ENCODE results near the gene RASEF. TPM values are rescaled to one million over a fixed set of nuclear protein-coding genes. Genes with fewer than 3 reads are reported as not detected.

The RASEF gene
- polyA plus RNA-seq, 1 donor, result 11.5 TPM

DNA sequence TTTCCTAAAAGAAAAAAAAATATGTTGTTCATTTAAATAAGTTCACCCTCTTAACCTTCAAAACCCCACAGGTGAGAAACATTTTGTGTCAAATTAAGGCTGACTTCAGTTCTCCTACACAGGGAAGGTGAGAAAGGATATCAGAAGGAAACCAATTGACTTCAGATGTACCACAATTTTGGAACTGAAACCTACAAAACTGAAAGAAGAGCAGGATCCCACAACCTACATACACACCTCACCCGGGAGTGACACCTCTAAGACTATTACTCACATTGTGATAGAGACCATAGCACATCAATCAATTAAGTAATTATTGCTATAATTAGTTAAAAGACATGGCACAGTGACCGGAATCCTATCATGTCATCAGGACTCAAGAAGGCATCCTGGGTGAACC, 47.0 kb downstream of the RASEF start:
- Histone ChIP-seq H3K9me3 (ENCODE audit: control insufficient read depth, low read depth, low read length) (peaks cover 3% of the 10 kb centered on the region), H3K27me3 (ENCODE audit: control insufficient read depth, insufficient read depth, low read length) (no peaks in the 10 kb centered on the region), H3K4me1 (ENCODE audit: control insufficient read depth, insufficient read depth, low read length) (no peaks in the 10 kb centered on the region), H3K36me3 (ENCODE audit: control insufficient read depth, insufficient read depth, low read length) (peaks cover 4% of the 10 kb centered on the region), H3K4me3 (ENCODE audit: low read length) (no peak overlapping the region), H3K27ac (ENCODE audit: low read length) (no peak overlapping the region)
- DNase-seq, result no peak
- no CpG with 5 or more reads among the region's 2 CpGs for WGBS (ENCODE audit: insufficient coverage, low lambda C conversion rate)

GRCh38 chr9:83013867-83014605, 48.9 kb downstream of the RASEF start:
- Histone ChIP-seq H3K27ac (ENCODE audit: low read length) (no peak overlapping the region), H3K36me3 (ENCODE audit: control insufficient read depth, insufficient read depth, low read length) (no peaks in the 10 kb centered on the region), H3K27me3 (ENCODE audit: control insufficient read depth, insufficient read depth, low read length) (no peaks in the 10 kb centered on the region), H3K4me3 (ENCODE audit: low read length) (no peak overlapping the region), H3K4me1 (ENCODE audit: control insufficient read depth, insufficient read depth, low read length) (no peaks in the 10 kb centered on the region), H3K9me3 (ENCODE audit: control insufficient read depth, low read depth, low read length) (peaks cover 3% of the 10 kb centered on the region)
- 83% methylated on average over 1 of the region's 3 CpGs for WGBS (ENCODE audit: insufficient coverage, low lambda C conversion rate)
- DNase-seq, result no peak

DNA sequence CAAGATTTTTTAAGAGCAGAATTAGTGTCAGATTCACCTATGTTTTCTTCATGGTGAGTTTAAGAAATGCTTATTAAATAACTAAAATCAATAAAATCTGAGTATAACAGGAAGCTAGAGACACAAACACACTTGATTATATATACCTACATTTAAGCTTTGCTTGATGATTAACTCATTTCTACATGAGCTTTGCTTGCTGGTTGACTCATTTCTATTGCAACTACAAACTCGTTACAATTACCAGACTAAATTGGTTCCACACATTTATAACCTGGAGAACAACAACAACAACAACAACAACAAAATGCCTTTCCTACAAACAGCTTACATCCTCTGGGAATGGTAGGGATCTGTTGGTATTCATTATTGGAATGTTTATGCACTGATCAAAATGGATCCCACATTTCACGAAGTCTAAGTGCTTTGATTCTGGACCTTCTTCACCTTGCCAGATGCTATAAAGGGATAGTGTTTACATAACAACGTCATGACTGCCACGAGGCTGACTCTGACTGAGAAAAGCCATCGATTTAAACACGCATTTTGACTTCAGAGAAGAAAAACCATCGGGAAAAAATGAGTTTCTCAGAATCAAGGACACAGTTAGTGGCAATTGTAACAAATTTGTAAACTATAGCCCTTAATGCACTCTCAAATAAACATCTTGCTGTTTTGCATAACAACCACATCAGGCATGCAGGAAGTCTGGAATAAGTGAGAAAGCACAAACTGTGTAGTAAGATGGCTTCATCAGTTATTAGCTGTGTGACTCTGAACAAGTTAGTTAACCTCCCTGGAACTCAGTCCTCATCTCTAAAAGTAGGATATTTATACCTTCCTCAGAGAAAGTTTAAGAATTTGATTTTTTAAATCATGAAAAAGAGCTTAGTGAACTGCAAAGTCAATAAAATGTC, 49.8 kb downstream of the RASEF start:
- no peak overlapping the region for H3K4me3 ChIP-seq (ENCODE audit: low read length)
- whole genome bisulfite sequencing (ENCODE audit: insufficient coverage, low lambda C conversion rate), result 43% methylated on average over 5 of the region's 7 CpGs
- H3K4me1 ChIP-seq (ENCODE audit: control insufficient read depth, insufficient read depth, low read length), result no peaks in the 10 kb centered on the region
- peak in 1 of 2 donors; percentile 14 for DNase-seq
- peaks cover 3% of the 10 kb centered on the region for H3K9me3 ChIP-seq (ENCODE audit: control insufficient read depth, low read depth, low read length)
- H3K27me3 ChIP-seq (ENCODE audit: control insufficient read depth, insufficient read depth, low read length), result no peaks in the 10 kb centered on the region
- no peaks in the 10 kb centered on the region for H3K36me3 ChIP-seq (ENCODE audit: control insufficient read depth, insufficient read depth, low read length)
- H3K27ac ChIP-seq (ENCODE audit: low read length), result no peak overlapping the region

DNA sequence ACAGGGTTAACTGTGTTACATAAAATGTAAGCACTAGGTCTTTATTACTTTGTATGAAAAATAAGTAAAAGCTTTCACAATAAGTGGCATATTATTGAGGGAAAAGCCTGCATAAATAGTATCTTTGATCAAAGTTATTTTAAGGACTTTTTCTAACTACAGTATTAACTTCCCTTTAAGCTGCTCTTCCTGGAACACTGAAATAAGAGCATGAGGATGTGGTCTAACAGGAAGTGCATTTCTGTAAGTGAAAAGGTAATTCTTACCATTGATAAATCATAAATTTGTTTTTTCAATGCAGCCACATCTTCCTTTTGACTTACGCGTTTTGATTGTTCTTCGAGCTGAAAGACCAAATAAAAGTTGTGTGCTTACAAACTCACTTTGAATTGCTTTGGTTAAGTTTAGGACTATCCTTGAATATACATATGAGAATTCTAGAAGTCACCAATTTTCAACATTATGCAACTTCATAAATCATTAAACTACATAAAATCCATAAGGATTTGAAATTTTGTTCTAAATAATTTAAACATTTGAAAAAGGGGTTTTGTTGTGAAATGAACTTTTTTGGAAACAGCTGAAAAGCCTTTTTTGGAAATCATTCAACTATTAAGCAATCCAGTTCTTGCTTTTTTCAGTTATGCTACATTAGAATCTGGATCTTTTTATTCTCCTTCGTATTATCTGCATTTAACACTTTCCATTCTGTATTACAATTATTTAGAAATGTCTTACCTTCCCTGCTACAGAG, 50.6 kb downstream of the RASEF start:
- Histone ChIP-seq H3K4me3 (ENCODE audit: low read length) (no peak overlapping the region), H3K9me3 (ENCODE audit: control insufficient read depth, low read depth, low read length) (no peaks in the 10 kb centered on the region), H3K4me1 (ENCODE audit: control insufficient read depth, insufficient read depth, low read length) (no peaks in the 10 kb centered on the region), H3K27me3 (ENCODE audit: control insufficient read depth, insufficient read depth, low read length) (no peaks in the 10 kb centered on the region), H3K27ac (ENCODE audit: low read length) (no peak overlapping the region), H3K36me3 (ENCODE audit: control insufficient read depth, insufficient read depth, low read length) (no peaks in the 10 kb centered on the region)
- no peak for DNase-seq
- 100% methylated on average over 1 of the region's 4 CpGs for WGBS (ENCODE audit: insufficient coverage, low lambda C conversion rate)

- Histone ChIP-seq H3K4me3 (ENCODE audit: low read length) (no peak overlapping the region), H3K36me3 (ENCODE audit: control insufficient read depth, insufficient read depth, low read length) (no peaks in the 10 kb centered on the region), H3K9me3 (ENCODE audit: control insufficient read depth, low read depth, low read length) (no peaks in the 10 kb centered on the region), H3K4me1 (ENCODE audit: control insufficient read depth, insufficient read depth, low read length) (no peaks in the 10 kb centered on the region), H3K27me3 (ENCODE audit: control insufficient read depth, insufficient read depth, low read length) (no peaks in the 10 kb centered on the region), H3K27ac (ENCODE audit: low read length) (no peak overlapping the region)
- DNase-seq, result no peak
Measured at GRCh38 chr9:83011611-83012010, 51.3 kb downstream of the RASEF start.

DNA sequence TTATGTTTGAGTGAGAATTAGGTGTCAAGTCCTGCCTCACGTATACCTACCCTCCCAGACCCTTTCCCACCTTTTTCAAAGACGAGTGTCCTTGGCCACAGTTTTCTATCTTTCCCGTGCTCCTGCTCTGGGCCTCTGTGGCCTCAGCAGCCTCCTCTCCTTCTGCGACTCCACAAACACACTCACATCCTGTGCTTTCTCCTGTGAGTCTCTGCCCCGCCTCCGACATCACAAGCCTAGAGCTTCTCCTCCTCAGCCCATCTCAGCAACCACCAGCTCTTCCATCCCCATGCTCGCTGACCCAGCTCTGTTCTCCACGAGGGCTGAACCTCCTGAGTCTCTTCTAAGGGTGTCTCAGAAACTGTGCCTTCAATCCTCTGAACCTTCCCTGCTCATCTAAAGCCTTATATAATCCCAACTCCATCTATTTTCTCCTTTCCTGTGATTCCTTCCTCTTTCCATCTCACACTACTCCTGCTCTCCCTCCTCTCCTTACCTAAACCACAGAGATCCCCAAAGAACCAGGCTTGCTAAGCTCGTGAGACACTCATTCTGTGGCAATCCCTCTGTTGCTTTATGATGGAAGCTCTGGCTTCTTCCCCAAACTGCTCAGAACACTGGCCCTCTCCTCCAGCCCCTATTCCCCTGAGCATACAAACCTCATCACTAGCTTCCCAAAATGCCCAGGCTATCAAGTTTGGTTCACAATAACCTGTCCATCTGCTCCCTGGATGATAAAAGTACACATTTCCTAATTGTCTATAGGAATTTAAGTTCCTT, 55.2 kb downstream of the RASEF start:
- Histone ChIP-seq H3K4me1 (ENCODE audit: control insufficient read depth, insufficient read depth, low read length) (no peaks in the 10 kb centered on the region), H3K36me3 (ENCODE audit: control insufficient read depth, insufficient read depth, low read length) (peaks cover 11% of the 10 kb centered on the region), H3K27ac (ENCODE audit: low read length) (no peak overlapping the region), H3K9me3 (ENCODE audit: control insufficient read depth, low read depth, low read length) (no peaks in the 10 kb centered on the region), H3K27me3 (ENCODE audit: control insufficient read depth, insufficient read depth, low read length) (no peaks in the 10 kb centered on the region), H3K4me3 (ENCODE audit: low read length) (no peak overlapping the region)
- DNase-seq, result no peak
- 60% methylated on average over 1 of the region's 9 CpGs for WGBS (ENCODE audit: insufficient coverage, low lambda C conversion rate)

DNA sequence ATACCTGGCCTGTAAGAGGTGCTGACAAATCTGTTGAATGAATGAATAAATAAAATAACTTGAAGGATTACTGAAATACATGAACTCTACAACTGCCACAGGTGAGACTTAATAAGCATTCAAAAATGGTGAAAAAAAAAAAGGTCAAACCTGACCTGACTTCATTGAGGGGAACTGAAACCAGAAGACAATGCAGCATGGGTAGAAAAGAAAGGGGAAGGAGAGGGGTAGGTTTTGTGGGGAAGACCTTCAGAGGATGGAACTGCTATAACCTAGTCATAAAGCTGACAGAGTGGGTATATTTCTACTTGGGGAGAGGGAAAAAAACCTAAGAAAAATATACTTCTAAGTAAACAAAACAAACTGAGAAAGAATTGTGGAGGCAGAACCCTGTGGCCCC, 56.6 kb downstream of the RASEF start:
- Histone ChIP-seq H3K4me1 (ENCODE audit: control insufficient read depth, insufficient read depth, low read length) (no peaks in the 10 kb centered on the region), H3K27ac (ENCODE audit: low read length) (no peak overlapping the region), H3K4me3 (ENCODE audit: low read length) (no peak overlapping the region), H3K36me3 (ENCODE audit: control insufficient read depth, insufficient read depth, low read length) (peaks cover 11% of the 10 kb centered on the region), H3K27me3 (ENCODE audit: control insufficient read depth, insufficient read depth, low read length) (no peaks in the 10 kb centered on the region), H3K9me3 (ENCODE audit: control insufficient read depth, low read depth, low read length) (no peaks in the 10 kb centered on the region)
- DNase-seq, result no peak

- Histone ChIP-seq H3K27me3 (ENCODE audit: control insufficient read depth, insufficient read depth, low read length) (no peaks in the 10 kb centered on the region), H3K4me3 (ENCODE audit: low read length) (no peak overlapping the region), H3K4me1 (ENCODE audit: control insufficient read depth, insufficient read depth, low read length) (no peaks in the 10 kb centered on the region), H3K9me3 (ENCODE audit: control insufficient read depth, low read depth, low read length) (no peaks in the 10 kb centered on the region), H3K27ac (ENCODE audit: low read length) (no peak overlapping the region), H3K36me3 (ENCODE audit: control insufficient read depth, insufficient read depth, low read length) (peaks cover 11% of the 10 kb centered on the region)
- DNase-seq, result no peak
- 100% methylated on average over 1 of the region's 2 CpGs for WGBS (ENCODE audit: insufficient coverage, low lambda C conversion rate)
Measured at GRCh38 chr9:83005963-83006362, 57.0 kb downstream of the RASEF start.

DNA sequence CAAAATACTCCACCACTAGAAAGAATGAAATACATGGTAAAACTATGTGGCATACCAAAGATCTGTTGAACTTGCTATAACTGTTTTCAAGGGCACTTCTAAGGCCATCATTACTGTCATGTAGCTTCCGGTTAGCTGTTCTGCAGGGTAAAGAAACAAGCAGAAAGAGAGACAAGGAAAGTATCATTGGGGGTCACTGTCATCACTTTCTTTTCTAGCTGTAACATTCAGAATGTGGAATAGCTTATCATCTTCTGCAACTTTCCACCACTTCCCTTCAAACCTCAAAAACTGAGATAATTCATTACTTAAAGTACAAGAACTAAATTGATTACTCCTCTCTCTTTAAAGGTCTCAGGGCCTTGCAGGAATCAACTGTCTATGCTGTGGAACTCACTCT, 57.6 kb downstream of the RASEF start:
- no peak for DNase-seq
- no peaks in the 10 kb centered on the region for H3K9me3 ChIP-seq (ENCODE audit: control insufficient read depth, low read depth, low read length)
- no peaks in the 10 kb centered on the region for H3K27me3 ChIP-seq (ENCODE audit: control insufficient read depth, insufficient read depth, low read length)
- no peak overlapping the region for H3K27ac ChIP-seq (ENCODE audit: low read length)
- H3K4me1 ChIP-seq (ENCODE audit: control insufficient read depth, insufficient read depth, low read length), result no peaks in the 10 kb centered on the region
- no CpG with 5 or more reads among the region's 1 CpG for WGBS (ENCODE audit: insufficient coverage, low lambda C conversion rate)
- no peak overlapping the region for H3K4me3 ChIP-seq (ENCODE audit: low read length)
- H3K36me3 ChIP-seq (ENCODE audit: control insufficient read depth, insufficient read depth, low read length), result peaks cover 11% of the 10 kb centered on the region

GRCh38 chr9:83002329-83002728, 60.6 kb downstream of the RASEF start:
- 82% methylated on average over 2 of the region's 2 CpGs for WGBS (ENCODE audit: insufficient coverage, low lambda C conversion rate)
- no peak overlapping the region for H3K27ac ChIP-seq (ENCODE audit: low read length)
- no peak overlapping the region for H3K4me3 ChIP-seq (ENCODE audit: low read length)
- DNase-seq, result no peak
- no peaks in the 10 kb centered on the region for H3K9me3 ChIP-seq (ENCODE audit: control insufficient read depth, low read depth, low read length)
- H3K27me3 ChIP-seq (ENCODE audit: control insufficient read depth, insufficient read depth, low read length), result no peaks in the 10 kb centered on the region
- no peaks in the 10 kb centered on the region for H3K4me1 ChIP-seq (ENCODE audit: control insufficient read depth, insufficient read depth, low read length)
- peaks cover 18% of the 10 kb centered on the region for H3K36me3 ChIP-seq (ENCODE audit: control insufficient read depth, insufficient read depth, low read length)
